Stromal cell of bone marrow (primary cell): Measurements from ENCODE around the gene CDYL2.

ENCODE experiments used
- DNase-seq: peaks from one replicate; pipeline ENCODE4 v3.0.0-alpha.2; 2012; ENCODE audit warnings: low read depth

Gene CDYL2

GRCh38 chr16:80704751-80705505, 99.5 kb downstream of the CDYL2 start:
- DNase-seq: no peak

GRCh38 chr16:80703131-80704071, 101.0 kb downstream of the CDYL2 start:
- no peak for DNase-seq

- no peak for DNase-seq
Observed at GRCh38 chr16:80702696-80703095, 101.7 kb downstream of the CDYL2 start.

GRCh38 chr16:80700558-80700957, 103.8 kb downstream of the CDYL2 start:
- no peak for DNase-seq

- no peak for DNase-seq
Observed at GRCh38 chr16:80695020-80695419, 109.4 kb downstream of the CDYL2 start.

- DNase-seq: no peak
Observed at GRCh38 chr16:80693553-80693952, 110.8 kb downstream of the CDYL2 start.

GRCh38 chr16:80692270-80692669, 112.1 kb downstream of the CDYL2 start:
- DNase-seq: no peak

DNA sequence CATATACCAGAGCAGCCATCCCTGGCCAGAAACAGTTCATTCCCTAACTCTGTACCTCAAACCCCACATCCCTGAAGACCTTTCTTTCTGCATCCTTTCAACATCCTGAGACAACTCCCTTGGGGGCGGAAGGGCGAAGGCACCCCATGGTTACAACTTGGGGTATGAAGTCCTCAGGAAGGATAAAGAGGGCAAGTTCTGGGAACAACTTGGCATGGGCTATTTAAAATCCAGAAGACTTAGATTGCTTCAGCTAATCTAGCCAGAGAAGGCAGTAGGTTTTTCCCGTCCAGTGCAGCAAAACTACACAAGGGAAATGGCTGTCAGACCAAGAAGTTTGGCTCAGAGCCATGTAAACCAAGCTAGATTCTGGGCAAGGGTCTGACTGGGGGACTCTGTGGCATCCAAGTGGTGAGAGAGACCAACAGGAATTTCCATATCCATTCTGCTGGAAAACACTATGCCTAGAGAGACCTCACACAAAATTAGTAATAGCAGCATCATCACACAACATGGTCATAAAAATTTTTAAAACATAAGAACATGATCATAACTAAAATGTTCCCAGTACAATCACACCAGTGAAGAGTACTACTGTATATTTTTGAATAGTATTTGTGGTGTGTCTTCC, 113.2 kb downstream of the CDYL2 start:
- DNase-seq: peak; percentile 41

DNA sequence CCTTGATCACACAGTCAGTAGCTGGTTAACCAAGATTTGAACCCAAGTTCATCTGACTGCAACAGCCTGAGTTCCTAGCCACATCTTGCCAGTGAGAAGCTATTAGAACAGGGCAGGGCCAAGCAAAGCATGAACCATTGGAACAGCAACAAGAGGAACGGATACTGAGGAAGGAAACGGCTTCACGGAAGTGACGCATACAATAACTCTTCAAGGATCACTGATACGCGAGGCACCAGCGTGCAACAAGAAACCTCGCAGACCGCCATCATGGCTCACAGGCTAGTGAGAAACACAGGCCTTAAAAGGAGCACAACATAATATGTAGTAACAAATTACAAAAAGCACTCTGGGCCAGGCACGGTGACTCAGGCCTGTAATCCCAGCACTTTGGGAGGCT, 114.9 kb downstream of the CDYL2 start:
- DNase-seq: no peak

- DNase-seq: no peak
Observed at GRCh38 chr16:80687606-80688005, 116.8 kb downstream of the CDYL2 start.

DNA sequence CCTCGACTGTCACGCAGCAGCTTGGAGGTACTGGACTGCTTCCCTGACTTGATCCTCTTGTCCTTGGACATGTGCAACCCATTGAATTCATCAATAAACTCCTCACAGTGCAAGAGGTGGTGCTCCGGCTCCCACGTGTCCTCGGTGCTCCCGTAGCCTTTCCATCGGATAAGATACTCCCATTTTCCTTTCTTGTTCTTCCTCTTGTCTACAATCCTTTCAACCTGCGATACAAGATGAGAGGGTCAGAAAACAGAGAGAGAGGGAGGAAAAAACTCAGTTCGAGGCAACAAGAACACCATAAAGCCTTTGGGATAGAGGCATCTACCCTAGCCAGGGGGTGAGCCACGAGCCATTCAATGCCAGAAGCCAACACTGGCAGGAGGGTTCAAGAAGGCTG, 119.5 kb downstream of the CDYL2 start:
- no peak for DNase-seq

- DNase-seq: no peak
Observed at GRCh38 chr16:80684136-80684765, 120.1 kb downstream of the CDYL2 start.

- DNase-seq: no peak
Observed at GRCh38 chr16:80683646-80684045, 120.8 kb downstream of the CDYL2 start.

GRCh38 chr16:80682421-80683070, 121.9 kb downstream of the CDYL2 start:
- peak; percentile 38 for DNase-seq

- DNase-seq: no peak
Observed at GRCh38 chr16:80681436-80681835, 123.0 kb downstream of the CDYL2 start.

GRCh38 chr16:80680839-80681238, 123.6 kb downstream of the CDYL2 start:
- DNase-seq: no peak

- no peak for DNase-seq
Observed at GRCh38 chr16:80680046-80680445, 124.4 kb downstream of the CDYL2 start.

DNA sequence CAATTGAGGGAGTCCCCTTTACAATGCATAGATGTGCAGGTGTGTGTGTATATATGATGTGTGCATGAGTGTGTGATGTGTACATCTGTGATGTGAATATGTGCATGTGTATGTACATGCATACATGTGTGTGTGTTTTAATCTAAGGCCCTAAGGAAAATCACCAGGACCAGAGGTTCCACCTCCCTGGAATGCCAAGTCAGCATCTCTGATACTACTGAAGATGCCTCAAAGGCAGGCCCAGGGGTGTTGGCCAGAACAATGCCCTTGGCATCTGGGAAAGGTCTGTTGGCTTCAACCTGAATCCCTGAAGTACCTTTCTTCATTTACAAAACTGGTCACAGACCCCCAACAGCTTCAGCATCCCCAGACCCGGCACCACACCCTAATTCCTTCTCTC, 129.5 kb downstream of the CDYL2 start:
- no peak for DNase-seq

GRCh38 chr16:80672379-80672778, 132.0 kb downstream of the CDYL2 start:
- DNase-seq: no peak

DNA sequence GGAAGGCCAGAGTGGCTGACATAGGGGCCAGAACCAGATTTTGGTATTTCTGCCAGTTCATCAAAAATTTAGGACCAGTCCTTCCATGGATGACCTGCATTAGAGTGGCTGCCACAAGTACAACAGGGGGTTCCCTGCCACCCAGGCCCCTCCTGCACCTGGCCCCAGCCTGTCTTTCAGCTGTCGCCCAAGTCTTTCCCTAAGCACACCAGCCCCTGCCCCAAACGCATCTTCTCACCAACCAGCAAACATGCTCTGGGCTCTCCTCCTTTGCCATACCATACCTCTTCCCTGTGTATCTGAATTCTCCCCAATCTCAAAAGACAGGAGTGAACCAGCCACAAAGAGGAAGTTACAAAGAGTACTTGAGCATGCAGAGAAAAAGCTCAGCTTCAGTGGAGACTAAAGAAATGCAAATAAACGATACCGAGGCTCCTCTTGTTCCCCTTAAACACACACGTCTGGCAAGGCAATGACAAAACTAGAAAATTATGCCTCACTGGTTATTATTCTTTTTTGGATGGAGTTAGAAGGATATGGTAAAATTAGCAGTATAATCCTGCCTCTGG, 133.0 kb downstream of the CDYL2 start:
- DNase-seq: no peak

- DNase-seq: no peak
Observed at GRCh38 chr16:80670170-80670865, 134.1 kb downstream of the CDYL2 start.
